ENCODE results near the gene CYP2U1. TPM values are rescaled to one million over a fixed set of nuclear protein-coding genes. Genes with fewer than 3 reads are reported as not detected.

Gene CYP2U1
- polyA plus RNA-seq, 1 of the 3 experiments (the other 2 are of a cell fraction): 2.0 TPM

GRCh38 chr4:107977966-107978705, 46.8 kb downstream of the CYP2U1 start:
- H3K4me2 ChIP-seq: no peak overlapping the region
- CTCF ChIA-PET: interaction anchor here (0.6 to 1.0 kb wide), 2 partner anchors 41 to 220 kb away, joined by 3 to 4 read pairs; no protein-coding TSS in a partner anchor
- no peaks in the 10 kb centered on the region for H3K9me2 ChIP-seq
- H4K20me1 ChIP-seq (ENCODE audit: insufficient read depth): no peaks in the 10 kb centered on the region
- no peak overlapping the region for H2AFZ ChIP-seq (ENCODE audit: low read depth)
- no peaks in the 10 kb centered on the region for H3K79me2 ChIP-seq (ENCODE audit: insufficient read depth)
- no peak overlapping the region for H3K27ac ChIP-seq (ENCODE audit: low read depth in 2 of 2, low read length in 1 of 2)
- H3K27me3 ChIP-seq (ENCODE audit: insufficient read depth): no peaks in the 10 kb centered on the region; the same call in 1 of the 2 replicates
- H3K4me1 ChIP-seq (ENCODE audit: control insufficient read depth in 1 of 2, insufficient read depth in 2 of 2, low read depth in 1 of 2, low read length in 1 of 2): no peaks in the 10 kb centered on the region
- POLR2A ChIA-PET: no interaction called here
- H3K4me3 ChIP-seq (ENCODE audit: low read depth in 2 of 2, low read length in 1 of 2): no peak overlapping the region
- H3K9ac ChIP-seq: no peak overlapping the region
- TF ChIP-seq JUND (IDR thresholded peaks at IDR 0.05) (no peak), ELF1 (IDR thresholded peaks at IDR 0.05) (no peak), RCOR1 (IDR thresholded peaks at IDR 0.05; ENCODE audit: low read length) (no peak), IRF3 (IDR thresholded peaks at IDR 0.05; ENCODE audit: low read depth, low read length) (no peak), GABPA (IDR thresholded peaks at IDR 0.05; ENCODE audit: low read depth) (no peak), CHD2 (IDR thresholded peaks at IDR 0.05; ENCODE audit: low read length, partially characterized antibody) (no peak), RXRA (IDR thresholded peaks at IDR 0.05; ENCODE audit: borderline replicate concordance, low read depth) (no peak), NFIC (IDR thresholded peaks at IDR 0.05; ENCODE audit: borderline replicate concordance) (no peak), TEAD4 (IDR thresholded peaks at IDR 0.05; ENCODE audit: borderline replicate concordance, insufficient read depth) (no peak), EZH2phosphoT487 (IDR thresholded peaks at IDR 0.05; ENCODE audit: borderline replicate concordance, low read depth) (no peak), GATA2 (CRISPR knock-in tag; IDR thresholded peaks at IDR 0.05) (no peak), TAF1 (IDR thresholded peaks at IDR 0.05; ENCODE audit: borderline replicate concordance, low read depth, low read length) (no peak), POLR2AphosphoS5 (IDR thresholded peaks at IDR 0.05; ENCODE audit: low read depth, low read length) (no peak), USF2 (IDR thresholded peaks at IDR 0.05; ENCODE audit: borderline replicate concordance, low read depth, low read length) (no peak), RAD21 (IDR thresholded peaks at IDR 0.05; ENCODE audit: low read length) (no peak), CTCF (IDR thresholded peaks at IDR 0.05) (no peak)
- no peaks in the 10 kb centered on the region for H3K36me3 ChIP-seq (replicated peaks in 1 of 2; ENCODE audit: control insufficient read depth in 1 of 2, insufficient read depth in 2 of 2, low read length in 1 of 2)
- no peaks in the 10 kb centered on the region for H3F3A ChIP-seq (replicated peaks; ENCODE audit: insufficient read depth)
- H3K9me3 ChIP-seq: no peaks in the 10 kb centered on the region
- WGBS (ENCODE audit: low lambda C conversion rate): 20% methylated on average over 3 of the region's 3 CpGs
- DNase-seq: no peak
